GM19351 (cell line): ENCODE results near the gene KDM4B.

Source experiments
- ATAC-seq: cut with Tn5 transposase; IDR thresholded peaks from one replicate; pipeline ENCODE4 v1.9.1; 2021; ENCODE audit warnings: mild to moderate bottlenecking, moderate library complexity; ENCODE audit not compliant: unreplicated experiment

Gene KDM4B

DNA sequence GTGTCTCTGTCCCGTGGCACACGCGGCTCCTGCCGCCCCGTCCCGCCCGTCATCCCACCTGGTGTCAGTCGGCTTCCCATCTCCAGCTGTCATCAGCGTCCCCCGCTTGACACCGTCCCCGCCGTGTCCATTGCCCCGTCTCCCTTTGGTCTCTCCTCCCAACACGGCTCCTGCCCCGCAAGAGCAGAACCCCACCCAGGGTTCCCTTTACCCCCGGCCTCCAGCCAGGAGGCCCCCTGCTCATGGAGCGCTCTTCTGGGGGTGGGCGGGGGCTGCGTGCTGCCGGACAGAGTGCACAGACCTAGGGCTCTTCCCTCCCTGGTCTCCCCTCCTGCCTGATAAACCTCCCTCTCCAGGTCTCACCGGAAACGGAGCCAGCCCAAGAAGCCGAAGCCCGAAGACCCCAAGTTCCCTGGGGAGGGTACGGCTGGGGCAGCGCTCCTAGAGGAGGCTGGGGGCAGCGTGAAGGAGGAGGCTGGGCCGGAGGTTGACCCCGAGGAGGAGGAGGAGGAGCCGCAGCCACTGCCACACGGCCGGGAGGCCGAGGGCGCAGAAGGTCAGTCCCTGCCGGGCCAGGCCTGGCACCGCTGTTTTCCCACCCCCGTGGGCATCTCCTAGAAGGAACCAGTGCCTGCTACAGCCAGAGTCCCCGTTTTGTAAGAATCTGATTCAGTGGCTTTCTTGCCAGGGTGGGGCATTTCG is 150.5 kb downstream of the KDM4B start:
- no peak for ATAC-seq

DNA sequence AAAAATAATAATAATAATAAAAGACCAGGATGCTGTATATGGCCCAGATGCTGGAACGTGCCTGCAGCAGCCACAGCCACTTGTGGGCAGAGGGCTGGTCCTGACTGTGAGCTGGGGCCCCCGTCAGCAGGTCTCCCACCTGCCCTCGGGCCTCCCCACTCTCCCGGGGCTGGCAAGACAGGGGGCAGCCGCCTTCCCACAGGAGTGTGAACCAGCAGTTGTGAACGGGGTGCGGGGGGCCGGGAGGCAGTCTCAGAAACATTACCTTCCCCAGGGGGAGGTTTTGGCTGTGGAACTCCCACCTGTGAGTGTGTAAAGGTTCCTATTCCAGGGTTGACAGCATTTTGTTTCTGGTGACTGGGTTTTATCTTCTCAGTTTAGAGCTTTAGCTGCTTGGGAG is 151.4 kb downstream of the KDM4B start:
- no peak for ATAC-seq

DNA sequence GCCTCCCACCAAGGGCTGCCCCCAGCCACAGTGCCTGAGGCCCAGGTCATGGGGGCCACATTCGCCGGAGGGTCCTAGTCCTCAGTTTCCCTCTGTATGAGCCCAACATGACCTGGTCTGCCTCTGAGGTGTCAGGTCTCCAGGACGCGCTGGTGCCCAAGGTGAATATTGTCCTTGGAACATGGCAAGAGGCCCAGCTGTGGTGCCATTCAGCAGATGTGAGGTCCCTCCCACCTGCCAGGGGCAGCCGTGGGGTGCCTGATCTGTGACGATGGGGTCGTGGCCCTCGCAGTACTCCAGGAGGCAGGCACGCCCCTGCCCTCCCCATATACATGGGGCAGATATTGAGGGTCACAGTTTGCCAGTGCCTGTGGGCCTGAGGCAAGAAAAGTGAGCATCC is 151.9 kb downstream of the KDM4B start:
- no peak for ATAC-seq

DNA sequence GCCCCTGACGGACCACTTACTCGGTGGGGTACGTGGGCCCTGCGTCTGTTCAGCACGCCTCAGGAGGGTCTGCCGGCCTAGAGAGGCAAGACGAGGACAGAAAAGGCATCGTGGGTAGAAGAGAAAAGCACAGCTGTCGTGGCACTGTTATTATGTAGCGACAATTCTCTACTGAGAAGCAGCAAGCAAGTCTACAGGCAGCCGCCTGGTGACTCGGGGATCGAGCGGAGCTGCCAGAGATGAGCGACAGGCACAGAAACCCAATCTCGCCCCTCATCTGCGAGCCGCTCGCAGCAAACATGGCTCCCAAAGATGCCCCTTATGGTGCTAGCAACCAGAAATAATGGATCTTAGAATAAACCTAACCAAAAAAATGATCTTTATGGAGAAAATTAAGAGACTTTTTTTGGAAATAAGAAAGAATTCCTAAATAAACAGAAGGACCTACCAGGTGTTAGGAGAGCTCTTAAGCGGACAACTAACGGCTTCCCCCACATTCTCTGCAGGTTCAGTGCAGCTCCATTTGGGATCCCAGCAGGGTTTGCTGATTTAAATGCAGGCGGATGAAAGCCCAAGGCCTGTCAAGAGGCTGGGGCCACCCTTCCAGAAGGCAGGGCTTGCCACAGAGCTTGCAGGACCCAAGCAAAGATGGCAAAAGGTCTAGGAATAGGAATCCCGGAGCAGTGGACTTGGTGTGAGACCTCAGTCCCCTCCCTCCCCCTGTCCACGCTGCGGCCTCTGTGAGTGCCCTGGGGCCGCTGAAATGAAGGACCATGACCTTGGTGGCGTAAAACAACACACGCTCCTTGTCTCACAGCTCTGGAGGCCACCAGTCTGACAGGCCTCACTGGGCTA is 152.6 kb downstream of the KDM4B start:
- ATAC-seq = no peak

DNA sequence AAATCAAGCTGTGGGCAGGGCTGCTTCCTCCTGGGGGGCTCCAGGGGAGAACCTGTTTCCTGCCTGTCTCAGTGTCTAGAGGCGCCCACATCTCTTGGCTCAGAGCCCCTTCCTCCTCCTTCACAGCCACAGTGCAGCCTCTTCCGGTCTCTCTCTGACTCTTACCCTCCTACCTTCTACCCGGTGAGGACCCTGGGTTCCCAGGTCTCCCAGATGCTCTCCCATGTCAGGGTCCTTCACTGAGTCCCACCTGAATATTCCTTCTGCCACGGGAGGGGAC is 153.1 kb downstream of the KDM4B start:
- no peak for ATAC-seq

DNA sequence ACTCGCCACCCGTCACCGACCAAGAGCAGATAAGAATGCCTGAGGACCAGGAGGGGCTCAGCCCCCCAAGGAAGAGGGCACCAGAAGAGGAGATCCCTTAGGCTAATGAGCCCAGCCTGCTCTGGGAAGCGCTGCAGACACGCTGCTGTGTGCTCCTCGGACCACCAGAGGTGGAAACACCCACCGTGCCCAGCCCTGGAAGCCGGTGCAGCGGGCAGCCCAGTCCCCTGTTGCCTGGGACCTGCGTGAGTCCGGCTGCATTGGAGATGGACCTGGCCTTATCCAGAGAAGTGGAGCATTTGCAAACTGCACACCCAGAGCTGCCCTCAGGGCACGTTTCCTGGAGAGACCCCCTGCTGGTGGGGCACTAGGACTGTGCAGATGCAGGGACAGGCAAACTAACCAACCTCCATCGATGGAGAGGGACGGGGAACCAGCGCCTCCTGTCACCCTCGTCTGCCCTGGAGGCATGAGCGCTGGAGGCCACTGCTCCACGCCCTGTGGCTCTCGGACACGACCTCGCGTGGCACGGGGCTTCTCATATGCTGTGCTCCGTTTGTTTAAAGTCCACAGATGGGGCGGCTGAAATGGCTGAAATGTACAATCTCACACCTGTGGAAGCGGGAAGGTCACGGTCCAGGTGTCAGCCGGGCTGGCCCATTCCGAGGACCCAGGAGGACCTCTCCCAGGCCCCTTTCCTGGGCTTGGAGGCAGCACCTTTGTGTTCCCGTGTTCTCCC is 153.9 kb downstream of the KDM4B start:
- ATAC-seq = no peak

DNA sequence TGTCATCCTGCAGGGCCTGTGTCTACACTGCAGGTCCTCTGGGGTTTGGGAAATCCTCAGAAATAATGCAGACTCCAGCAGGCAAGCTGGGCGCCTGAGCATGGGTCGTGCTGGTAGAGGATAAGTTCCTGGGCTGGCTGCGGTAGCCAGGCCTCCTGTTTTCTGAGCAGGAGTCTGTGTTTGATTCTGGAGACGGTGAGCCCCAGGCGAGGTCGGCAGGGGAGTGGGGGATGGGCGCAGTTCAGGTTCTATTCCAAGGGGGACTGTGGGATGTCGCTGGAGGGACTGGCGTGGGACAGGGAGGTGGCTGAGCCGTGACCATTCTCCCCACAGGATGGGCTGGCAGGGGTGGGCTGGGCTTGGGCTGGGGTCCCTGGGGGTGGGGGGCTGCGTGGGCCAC is 154.7 kb downstream of the KDM4B start:
- no peak for ATAC-seq

DNA sequence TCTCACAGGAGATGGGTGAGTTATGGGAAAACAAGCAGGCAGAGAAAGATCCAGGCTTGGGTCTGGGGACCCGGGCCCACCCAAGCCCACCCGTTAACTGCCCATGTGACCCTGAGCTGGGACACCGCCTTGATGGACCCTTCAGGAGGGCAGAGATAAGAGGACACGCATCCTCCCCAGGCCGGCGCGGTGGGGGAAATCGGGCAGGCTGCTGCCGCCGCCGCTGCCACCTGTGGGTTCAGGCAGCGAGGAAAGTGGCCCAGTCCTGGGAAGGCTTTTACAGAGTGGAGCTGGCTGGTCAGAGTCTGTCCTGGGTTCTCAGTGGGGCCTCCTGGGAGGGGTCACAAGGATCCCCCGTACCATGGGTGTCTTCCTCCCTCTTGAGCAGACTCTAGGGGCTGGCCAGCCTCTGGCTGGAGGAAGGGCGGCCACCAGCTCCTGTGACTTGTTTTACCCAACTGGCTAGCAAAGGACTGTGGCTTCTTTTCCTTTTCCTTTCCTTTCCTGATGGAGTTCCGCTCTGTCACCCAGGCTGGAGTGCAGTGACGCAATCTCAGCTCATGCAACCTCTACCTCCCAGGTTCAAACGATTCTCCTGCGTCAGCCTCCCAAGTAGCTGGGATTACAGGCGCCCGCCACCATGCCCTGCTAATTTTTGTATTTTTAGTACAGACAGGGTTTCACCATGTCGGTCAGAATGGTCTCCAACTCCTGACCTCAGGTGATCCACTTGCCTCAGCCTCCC is 155.4 kb downstream of the KDM4B start:
- no peak for ATAC-seq

DNA sequence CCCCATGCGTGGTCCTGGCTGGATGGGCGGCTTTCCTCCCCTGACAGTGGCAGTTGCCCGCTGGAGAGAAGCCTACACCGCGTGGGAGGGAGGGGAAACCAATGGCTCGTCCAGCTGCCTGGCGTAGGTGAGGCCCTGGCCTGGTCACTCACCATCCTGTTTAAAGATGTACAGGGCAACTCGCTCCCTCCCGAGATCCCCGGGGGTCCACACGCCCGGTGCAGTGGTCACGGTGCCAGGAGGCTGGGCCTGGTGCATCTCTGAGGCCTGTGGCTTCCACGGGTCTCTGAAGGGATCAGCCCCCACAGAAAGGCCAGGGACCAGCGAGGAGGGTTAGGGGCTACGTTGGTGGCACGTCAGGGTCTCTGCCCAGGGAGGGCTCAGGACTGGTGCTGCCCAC is 156.5 kb downstream of the KDM4B start:
- no peak for ATAC-seq

DNA sequence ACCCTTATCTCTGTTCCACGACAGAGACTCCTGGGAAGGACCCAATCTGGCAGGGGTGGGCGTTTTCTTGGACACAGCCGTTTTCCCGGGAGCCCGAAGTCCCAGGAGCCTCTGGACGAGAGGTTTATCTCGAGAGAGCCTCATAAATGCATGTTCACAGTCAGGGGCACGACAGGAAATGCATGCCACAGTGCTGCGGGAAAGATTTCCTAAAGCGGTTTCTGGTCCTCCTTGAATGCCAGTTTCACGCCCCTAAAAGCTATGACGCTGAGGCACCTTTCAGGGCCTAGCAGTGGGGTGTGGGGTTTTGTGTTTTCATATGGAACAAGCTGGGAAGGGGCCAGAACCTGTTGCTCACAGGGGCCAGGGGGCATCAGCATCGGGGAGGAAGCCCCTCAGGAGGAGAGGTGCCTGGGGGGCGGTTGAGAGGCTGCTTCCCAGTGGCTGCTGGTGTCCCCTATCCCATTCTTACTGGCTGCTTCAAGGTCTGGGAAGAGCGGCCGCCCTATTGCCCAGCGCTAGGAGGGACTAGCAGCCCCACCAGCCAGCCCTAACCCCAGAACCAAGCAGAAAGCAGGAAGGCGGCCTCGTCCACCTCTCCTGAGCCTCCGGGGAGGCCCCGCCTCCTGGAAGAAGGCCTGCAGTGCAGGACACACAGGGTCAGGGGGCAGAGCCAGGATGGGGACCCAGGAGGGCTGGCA is 157.0 kb downstream of the KDM4B start:
- no peak for ATAC-seq

DNA sequence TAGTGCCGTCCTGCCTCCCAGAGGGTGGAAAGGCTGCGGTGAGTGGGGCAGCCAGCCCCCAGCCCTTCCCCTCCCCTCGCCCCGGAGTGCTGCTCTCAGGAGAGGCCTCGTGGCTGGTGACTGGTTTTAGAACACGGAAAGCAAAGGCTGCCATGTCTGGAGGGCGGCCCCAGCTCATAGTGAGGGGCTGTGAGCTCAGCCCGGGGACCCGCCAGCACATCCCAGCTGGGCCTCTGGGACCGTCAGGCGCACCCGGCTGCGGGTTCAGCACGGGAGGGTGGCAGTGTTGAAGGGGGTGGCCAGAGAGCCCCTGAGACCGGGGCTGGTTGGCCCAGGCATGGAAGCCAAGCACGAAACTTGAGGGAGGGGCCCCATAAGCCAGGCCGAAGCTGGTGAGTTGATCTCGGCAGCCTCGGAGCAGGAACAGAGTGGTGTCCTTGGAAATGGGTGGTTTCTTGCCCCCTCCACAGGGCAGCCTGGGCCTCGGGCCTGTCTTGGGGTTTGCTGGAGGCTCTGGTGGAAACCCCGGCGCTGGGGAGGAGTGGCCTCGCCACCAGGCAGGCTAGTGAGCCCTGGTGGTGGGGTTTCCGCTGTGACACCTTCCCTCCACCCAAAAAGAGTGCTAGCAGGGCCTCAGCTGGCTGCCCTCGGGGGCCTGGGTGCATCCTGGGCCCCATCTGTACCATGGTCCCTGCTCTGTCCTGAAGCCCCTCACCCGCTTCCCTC is 157.7 kb downstream of the KDM4B start:
- no peak for ATAC-seq

DNA sequence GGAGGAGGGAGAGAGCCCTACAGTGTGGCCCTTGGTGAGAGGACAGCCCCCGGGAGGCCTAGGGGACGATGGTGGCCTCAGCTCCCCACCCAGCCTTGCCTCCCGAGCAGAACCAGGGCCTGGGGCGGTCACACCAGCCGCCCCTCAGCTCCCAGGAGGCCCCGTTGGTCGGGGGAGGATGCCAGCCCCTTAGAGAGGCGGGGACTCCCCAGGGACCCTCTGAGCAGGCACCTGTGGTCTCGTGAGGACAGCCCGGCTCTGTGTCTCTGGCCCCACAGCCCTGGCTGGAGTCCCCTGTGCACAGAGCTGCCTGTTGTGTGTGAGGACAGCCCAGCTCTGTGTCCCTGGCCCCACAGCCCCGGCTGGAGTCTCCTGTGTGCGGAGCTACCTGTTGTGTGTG is 158.8 kb downstream of the KDM4B start:
- ATAC-seq = no peak

DNA sequence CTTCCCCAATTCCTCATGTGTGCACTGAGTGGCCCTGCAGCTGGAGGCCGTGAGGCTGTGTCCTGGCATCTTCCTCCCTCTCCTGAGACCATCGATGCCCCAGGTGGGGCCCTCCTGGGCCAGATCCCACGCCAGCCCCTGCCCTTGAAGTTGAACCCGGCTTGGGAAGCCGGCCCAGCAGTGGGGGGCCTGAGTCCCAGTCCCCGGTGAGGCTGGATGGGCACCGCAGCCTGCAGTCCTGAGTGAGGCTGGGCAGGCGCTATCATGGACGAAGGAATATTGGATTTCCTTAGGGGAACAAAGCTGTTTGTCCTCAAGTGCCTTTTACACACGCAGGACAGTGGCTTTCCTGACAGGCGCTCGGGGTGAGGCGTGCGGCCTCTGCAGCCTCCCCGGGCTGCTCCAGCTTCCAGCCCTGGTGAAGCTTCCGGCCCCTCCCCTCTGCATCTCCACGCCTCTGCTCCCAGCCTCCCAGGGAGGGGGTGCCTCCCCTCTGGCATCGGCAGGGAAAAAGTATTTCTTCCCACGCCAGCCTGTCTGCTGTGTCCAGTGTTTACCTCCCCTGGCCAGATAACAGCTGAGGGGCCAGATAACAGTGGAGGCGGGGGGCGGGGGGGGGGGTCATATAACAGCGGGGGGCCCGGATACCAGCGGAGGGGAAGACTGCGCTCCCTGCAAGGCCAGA is 159.5 kb downstream of the KDM4B start:
- no peak for ATAC-seq

DNA sequence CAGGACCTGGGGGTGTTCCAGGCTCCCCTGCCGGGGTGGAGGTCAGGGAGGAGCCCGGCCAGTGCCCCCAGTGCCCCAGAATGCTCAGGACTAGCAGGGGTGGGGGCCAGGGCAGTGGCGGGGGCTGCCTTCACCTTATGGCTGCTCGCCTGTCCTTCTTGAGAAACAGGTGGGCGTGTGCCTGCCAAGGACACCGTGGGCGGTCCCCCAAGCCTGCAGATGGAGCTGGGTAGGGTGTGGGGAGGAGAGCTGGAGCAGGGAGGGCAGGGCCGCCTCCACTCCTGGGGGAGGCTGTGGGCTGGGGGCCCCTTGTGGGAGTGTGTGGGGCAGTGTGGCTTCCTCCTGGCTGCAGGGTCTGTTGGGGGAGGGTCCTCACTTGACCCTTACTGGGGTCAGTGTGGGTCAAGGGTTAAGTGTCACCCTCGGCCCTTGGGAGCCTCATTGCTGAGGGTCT is 160.1 kb downstream of the KDM4B start:
- ATAC-seq = no peak

DNA sequence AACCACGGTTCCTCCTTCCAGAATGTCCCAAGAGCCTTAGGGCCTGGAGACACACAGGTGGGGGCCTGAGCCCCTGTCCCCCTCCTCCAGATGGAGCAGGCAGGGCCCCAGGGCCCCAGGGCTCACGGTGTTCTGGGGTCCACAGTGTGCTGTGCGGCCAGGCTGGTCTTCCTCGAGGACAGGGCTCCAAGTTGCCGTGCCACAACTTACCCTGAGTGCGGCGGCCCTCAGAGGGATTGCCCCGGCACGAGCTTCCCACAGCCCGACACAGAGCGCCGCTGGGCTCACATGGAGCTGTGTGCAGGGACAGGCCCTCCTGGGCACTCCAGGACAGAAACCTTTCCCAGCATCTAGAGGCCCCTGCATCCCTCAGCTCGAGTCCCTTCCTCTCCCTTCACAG is 160.8 kb downstream of the KDM4B start:
- no peak for ATAC-seq

DNA sequence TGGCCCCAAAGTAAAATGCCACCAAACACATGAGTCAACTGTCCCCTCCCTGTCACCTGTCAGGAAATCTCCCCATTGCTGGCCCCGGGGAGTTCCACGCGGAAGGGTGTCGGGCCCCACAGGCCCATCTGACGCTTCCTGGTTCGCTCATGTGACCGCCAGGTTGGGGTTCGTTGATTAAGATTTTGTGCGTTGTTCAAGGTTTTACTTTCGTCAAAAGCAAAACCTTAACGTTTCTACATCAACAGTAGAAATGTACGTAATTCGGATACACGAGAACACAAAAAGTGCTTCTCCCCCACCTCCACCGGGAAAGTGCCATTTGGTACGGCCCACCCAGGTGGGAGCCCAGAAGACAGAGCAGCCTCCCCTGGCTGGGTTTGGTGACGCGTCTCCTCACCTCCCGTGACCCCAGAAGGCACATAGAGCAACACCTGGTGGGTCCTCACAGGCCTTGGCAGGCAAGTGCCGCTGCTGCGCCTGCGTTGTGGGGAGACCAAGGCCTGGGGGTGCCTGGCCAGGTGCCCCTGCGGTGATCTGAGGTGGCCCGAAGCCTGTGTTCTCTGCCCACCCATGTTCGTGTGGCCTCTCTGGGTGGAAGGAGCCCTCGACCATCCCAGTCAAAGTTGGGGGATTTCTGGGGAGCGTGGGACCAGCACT is 161.6 kb downstream of the KDM4B start:
- peak; percentile 48 for ATAC-seq

DNA sequence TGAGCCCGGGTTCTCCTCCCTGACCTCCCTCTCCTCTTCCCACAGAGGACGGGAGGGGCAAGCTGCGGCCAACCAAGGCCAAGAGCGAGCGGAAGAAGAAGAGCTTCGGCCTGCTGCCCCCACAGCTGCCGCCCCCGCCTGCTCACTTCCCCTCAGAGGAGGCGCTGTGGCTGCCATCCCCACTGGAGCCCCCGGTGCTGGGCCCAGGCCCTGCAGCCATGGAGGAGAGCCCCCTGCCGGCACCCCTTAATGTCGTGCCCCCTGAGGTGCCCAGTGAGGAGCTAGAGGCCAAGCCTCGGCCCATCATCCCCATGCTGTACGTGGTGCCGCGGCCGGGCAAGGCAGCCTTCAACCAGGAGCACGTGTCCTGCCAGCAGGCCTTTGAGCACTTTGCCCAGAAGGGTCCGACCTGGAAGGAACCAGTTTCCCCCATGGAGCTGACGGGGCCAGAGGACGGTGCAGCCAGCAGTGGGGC is 162.2 kb downstream of the KDM4B start:
- ATAC-seq = peak; percentile 42

DNA sequence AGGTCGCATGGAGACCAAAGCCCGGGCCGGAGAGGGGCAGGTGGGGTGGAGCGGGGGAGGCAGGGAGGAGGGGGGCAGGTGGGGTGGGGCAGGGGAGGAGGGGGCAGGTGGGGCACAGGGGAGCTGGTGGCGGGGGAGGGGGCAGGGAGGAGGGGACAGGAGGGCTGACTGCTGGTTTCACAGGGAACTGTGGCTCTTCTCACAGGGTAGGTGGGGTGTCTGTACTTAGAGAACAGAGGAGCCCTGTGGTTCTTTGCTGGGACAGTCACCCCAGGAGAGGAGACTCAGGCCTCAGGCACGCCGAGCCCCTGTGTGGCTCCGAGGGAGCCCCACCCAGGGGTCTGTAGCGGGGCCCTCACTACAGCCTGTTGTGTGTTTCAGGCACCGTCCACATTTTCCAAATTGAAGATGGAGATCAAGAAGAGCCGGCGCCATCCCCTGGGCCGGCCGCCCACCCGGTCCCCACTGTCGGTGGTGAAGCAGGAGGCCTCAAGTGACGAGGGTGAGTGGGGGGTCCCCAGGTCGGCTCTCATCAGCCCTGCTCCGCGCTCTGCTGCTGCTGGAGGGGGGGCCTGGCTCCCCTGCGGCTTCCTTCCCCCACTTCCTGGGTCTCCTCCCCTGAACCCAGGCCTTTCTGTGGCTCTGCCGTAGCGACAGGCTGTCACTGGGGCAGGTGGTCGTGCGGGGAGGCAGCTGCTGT is 162.7 kb downstream of the KDM4B start:
- ATAC-seq = no peak
